Psoas muscle (tissue), 8 donors: ENCODE results near the gene NRCAM. TPM values are rescaled to one million over a fixed set of nuclear protein-coding genes. Genes with fewer than 3 reads are reported as not detected.

Experiments
- ATAC-seq, 4 donors: fragments of 200-7000 bp; cut with Tn5 transposase; one replicate each; pipeline ENCODE4 v1.9.1; 2020; ENCODE audit warnings: moderate library complexity in 3 of 4, mild to moderate bottlenecking in 2 of 4
- DNase-seq, 2 donors: peaks; one replicate each; pipeline ENCODE4 v3.0.0-alpha.2; 2020
- H3K27ac ChIP-seq: fragments of 200-600 bp; one replicate; pipeline ENCODE4 v1.8.0; 2022
- H3K27me3 ChIP-seq, 3 donors: fragments of 200-600 bp in 1 of 3; one replicate each; pipeline versions ENCODE4 v1.6.1 to v1.8.0; 2013 to 2022; ENCODE audit warnings: low read length in 2 of 3, mild to moderate bottlenecking in 2 of 3, moderate library complexity in 1 of 3; ENCODE audit not compliant: insufficient read depth in 3 of 3
- H3K36me3 ChIP-seq, 2 donors: fragments of 200-600 bp in 1 of 2; one replicate each; pipeline versions ENCODE4 v1.6.1 to v1.8.0; 2013 to 2022; ENCODE audit warnings: low read depth in 1 of 2, mild to moderate bottlenecking in 1 of 2, moderate library complexity in 1 of 2; ENCODE audit not compliant: insufficient read depth in 1 of 2
- H3K4me1 ChIP-seq: fragments of 200-600 bp; one replicate; pipeline ENCODE4 v1.8.0; 2022
- H3K4me3 ChIP-seq: fragments of 200-600 bp; one replicate; pipeline ENCODE4 v1.8.0; 2022; ENCODE audit warnings: mild to moderate bottlenecking
- H3K9me3 ChIP-seq: fragments of 200-600 bp; one replicate; pipeline ENCODE4 v1.8.0; 2022
- CTCF ChIP-seq: fragments of 200-600 bp; IDR thresholded peaks from one replicate; pipeline ENCODE4 v1.8.0; 2022; ENCODE audit warnings: antibody characterized with exemption
- WGBS, 3 donors: extraction: QIAGEN DNeasy Blood & Tissue Kit; methylation state at CpG; one replicate each; pipeline versions ENCODE4 v1.1.6 to v1.1.7; 2013; 5-methylcytosine and 5-hydroxymethylcytosine counted together
- intact Hi-C, 2 donors: fragments of 100-400 bp; cut with DNase I; formaldehyde crosslinking; loops; one replicate each; pipeline versions ENCODE4 v1.11.0 to v1.14.2; 2022
- polyA plus RNA-seq, 3 donors: library from polyadenylated mRNA; stranded (reverse); fragments of 200-250 nt; gene quantifications; one replicate each; pipeline ENCODE4 v1.2.3, GENCODE V29; 2013
- total RNA-seq, 4 donors: library from RNA; stranded (reverse); fragmentation: NEBNext Ultra II Directional in 2 of 4; extraction: Animal tissue kit (Norgen Biotek cat#: 25700) in 2 of 4; gene quantifications; one replicate each; pipeline versions ENCODE4 v1.2.1 to v1.2.4, GENCODE V29; 2021 to 2023
- donor health status: healthy with polysubstance abuse.
- donor health status: DM: no; HTN: no; CAD: no; lungs with moderate emphysema.
- donor health status: Bipolar disorder and iron deficiency.
- donor health status: healthy.
- donor health status: DM: yes; HTN: yes; CAD: no.
- donor health status: DM: no; HTN: no; CAD: no.
- donor health status: DM: no; HTN: no; CAD: no.
- donor health status: DM: yes; HTN: yes; CAD: no.

The NRCAM gene
- total and polyA plus RNA-seq, 7 donors: 0.06 to 1.8 (median 0.55) TPM

DNA sequence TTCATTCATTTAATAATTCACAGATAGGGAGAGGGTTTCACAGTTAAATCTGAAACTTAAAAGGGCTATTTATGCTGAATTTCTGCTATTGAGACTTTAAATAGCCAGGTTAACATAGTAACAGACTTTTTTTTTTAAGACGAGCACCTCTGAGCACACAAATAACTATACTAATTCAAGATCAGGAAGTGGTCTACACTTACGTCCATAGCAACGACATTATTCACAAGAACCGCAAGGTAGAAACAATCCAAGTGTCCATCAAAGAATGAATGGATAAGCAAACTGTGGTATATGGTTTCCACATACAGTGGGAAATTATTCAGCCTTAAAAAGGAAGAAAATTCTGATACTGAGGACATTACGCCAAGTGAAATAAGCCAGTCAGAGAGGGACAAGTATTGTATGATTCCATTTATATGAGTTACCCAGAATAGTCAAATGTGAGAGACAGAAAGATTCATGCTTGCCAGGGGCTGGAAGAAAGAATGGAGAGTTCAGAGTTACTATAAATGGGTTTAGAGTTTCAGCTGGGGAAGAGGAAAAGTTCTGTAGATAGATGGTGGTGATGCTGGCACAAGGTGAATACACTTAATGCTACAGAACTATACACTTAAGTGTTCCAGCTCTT lies 185.7 kb downstream of the NRCAM start:
- no peaks in the 10 kb centered on the region for H3K36me3 ChIP-seq
- H3K4me3 ChIP-seq: no peak overlapping the region
- no peak for ATAC-seq
- H3K9me3 ChIP-seq: no peaks in the 10 kb centered on the region
- H3K27ac ChIP-seq: no peak overlapping the region
- H3K27me3 ChIP-seq: no peaks in the 10 kb centered on the region
- no peak for TF ChIP-seq CTCF
- DNase-seq: no peak
- H3K4me1 ChIP-seq: no peaks in the 10 kb centered on the region
- 72 to 76% (median 75%) methylated on average over 5 of the region's 5 CpGs for WGBS, 3 donors
- intact Hi-C loops: no loop called here

- H3K27ac ChIP-seq: no peak overlapping the region
- no peak for TF ChIP-seq CTCF
- no peaks in the 10 kb centered on the region for H3K9me3 ChIP-seq
- H3K27me3 ChIP-seq: no peaks in the 10 kb centered on the region
- no peaks in the 10 kb centered on the region for H3K4me1 ChIP-seq
- ATAC-seq (no peak), DNase-seq (no peak)
- no peak overlapping the region for H3K4me3 ChIP-seq
- intact Hi-C loops: no loop called here
- H3K36me3 ChIP-seq: no peaks in the 10 kb centered on the region
- 72 to 92% (median 80%) methylated on average over 6 of the region's 6 CpGs for WGBS, 3 donors
Observed at GRCh38 chr7:108268200-108268820, 187.9 kb downstream of the NRCAM start.

- H3K4me1 ChIP-seq: no peaks in the 10 kb centered on the region
- WGBS, 3 donors: 92 to 99% (median 97%) methylated on average over 1 of the region's 1 CpG
- no peaks in the 10 kb centered on the region for H3K36me3 ChIP-seq
- H3K27me3 ChIP-seq: no peaks in the 10 kb centered on the region
- ATAC-seq: no peak
- intact Hi-C loops: no loop called here
- H3K4me3 ChIP-seq: no peak overlapping the region
- no peak for DNase-seq
- H3K27ac ChIP-seq: no peak overlapping the region
- H3K9me3 ChIP-seq: no peaks in the 10 kb centered on the region
- TF ChIP-seq CTCF: no peak
Observed at GRCh38 chr7:108267615-108268014, 188.6 kb downstream of the NRCAM start.

DNA sequence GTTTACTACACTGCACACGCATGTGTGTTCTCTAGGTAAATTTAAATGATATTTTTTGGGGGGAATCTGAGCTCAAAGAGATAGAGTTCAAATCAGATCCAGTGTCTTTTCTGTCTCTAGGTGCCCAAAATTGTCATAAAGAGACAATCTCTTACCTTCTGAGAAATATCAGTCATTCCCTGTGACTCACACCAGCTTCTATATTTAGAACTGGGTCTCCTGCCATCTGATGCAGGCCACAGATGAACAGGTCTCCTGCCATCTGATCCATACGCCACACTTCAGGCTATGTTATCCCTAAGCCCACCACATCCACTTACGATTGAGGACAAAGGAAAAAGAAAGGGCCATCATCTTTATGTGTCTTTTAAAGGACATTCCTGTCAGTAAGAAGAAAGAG lies 189.7 kb downstream of the NRCAM start:
- ATAC-seq (no peak), DNase-seq (no peak)
- Histone ChIP-seq H3K36me3 (no peaks in the 10 kb centered on the region), H3K27ac (no peak overlapping the region), H3K4me1 (no peaks in the 10 kb centered on the region), H3K4me3 (no peak overlapping the region), H3K9me3 (no peaks in the 10 kb centered on the region), H3K27me3 (no peaks in the 10 kb centered on the region)
- TF ChIP-seq CTCF: no peak
- WGBS, 3 donors: 48 to 58% (median 51%) methylated on average over 3 of the region's 3 CpGs
- intact Hi-C loops: no loop called here

DNA sequence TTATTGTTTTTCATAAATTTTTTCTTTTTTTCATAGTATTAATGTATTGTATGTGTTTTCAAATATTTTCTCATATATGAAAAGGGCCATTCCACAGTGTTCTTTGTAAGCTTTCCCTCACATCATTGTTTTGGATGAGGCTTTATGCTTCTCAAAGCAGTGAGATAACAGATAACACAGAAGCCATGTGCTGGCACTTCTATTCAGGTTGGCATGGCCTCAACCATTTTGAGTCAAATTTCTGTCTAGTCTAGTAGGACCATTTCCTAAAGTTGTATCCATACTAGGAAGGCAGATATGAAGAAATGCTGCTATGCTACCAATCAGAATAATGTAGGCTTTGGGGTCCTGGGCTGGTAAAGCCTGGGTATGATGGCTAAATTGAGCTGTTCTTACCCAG lies 190.2 kb downstream of the NRCAM start:
- H3K9me3 ChIP-seq: no peaks in the 10 kb centered on the region
- H3K4me1 ChIP-seq: no peaks in the 10 kb centered on the region
- intact Hi-C loops: no loop called here
- no peak overlapping the region for H3K4me3 ChIP-seq
- no peak overlapping the region for H3K27ac ChIP-seq
- H3K36me3 ChIP-seq: no peaks in the 10 kb centered on the region
- ATAC-seq: no peak
- H3K27me3 ChIP-seq: no peaks in the 10 kb centered on the region
- no peak for TF ChIP-seq CTCF
- no peak for DNase-seq
